H54 (cell line): ENCODE results near the gene PARD6A.

Source experiments
- DNase-seq: peaks from one replicate; pipeline ENCODE4 v3.0.0; 2011; ENCODE audit warnings: low spot score, mixed read lengths; ENCODE audit not compliant: insufficient read length
- FAIRE-seq: peaks from 3 replicates; lab custom pipeline; 2011; peaks lifted over from hg19 to GRCh38; lab: Jason Lieb, UNC
- POLR2A ChIP-seq: IDR thresholded peaks from 2 replicates; pipeline ENCODE4 v1.6.1; 2011; ENCODE audit warnings: low read depth, mild to moderate bottlenecking, low read length

The PARD6A gene

DNA sequence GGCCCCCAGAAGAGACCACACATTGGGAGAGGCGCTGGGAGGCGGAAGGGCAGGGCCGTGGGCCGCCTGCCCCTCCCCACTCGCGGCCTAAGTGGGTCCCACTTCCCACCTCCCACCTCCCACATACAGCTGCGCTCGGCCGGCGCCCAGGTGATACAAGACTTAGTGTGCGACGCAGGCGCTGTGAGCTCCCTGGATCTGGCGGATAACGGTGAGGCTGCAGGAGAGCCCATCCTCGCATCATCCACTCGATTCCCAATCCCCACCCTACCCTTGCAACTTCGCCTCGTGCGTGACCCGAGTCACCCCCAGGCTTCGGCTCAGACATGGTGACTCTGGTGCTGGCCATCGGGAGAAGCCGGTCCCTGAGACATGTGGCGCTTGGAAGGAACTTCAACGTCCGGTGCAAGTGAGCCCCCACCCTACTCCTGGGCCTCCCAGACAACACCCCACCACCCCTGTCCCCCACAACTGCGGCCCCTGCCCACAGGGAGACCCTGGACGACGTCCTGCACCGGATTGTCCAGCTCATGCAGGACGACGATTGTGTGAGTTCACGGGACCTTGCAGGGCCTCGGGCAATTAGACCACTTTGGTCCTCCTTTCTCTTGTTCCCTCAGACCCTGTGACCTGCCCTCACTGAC, 11.9 kb upstream of the PARD6A start:
- DNase-seq, result no peak
- TF ChIP-seq POLR2A, result no peak
- FAIRE-seq, result no peak

DNA sequence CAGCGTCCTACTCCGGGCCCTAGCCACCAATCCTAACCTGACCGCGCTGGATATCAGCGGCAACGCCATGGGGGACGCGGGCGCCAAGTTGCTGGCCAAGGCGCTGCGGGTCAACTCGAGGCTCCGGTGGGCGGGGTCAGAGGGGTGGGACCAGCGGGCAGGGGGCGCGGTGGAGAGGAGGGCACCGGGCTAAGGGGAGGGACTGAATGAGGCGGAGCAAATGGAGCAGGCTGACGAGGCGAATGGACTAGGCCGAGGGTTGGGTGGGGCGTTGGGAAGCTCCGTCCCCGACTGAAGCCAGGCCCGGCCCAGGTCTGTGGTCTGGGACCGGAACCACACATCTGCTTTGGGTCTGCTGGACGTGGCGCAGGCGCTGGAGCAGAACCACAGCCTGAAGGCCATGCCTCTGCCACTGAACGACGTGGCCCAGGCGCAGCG, 11.2 kb upstream of the PARD6A start:
- no peak for TF ChIP-seq POLR2A
- FAIRE-seq, result no peak
- DNase-seq, result no peak

DNA sequence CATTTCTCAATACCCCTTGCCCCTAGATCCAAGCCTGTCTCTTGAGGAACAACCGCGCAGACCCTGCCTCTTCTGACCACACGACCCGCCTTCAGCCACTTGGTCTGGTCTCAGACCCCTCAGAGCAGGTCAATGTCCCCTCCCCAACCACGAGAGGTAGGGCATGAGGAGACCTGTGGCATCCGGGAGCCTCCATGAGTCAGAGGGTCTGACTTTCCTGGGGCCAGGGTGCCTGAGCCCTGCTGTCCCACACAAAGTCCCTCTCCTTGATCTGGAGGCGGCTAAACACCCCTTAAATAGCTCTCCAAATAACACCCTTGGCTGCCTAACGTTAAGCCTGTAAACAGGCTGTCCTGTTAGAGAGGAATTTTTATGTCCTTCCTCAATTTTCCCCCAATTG, 10.7 kb upstream of the PARD6A start:
- no peak for TF ChIP-seq POLR2A
- DNase-seq (no peak), FAIRE-seq (no peak)

DNA sequence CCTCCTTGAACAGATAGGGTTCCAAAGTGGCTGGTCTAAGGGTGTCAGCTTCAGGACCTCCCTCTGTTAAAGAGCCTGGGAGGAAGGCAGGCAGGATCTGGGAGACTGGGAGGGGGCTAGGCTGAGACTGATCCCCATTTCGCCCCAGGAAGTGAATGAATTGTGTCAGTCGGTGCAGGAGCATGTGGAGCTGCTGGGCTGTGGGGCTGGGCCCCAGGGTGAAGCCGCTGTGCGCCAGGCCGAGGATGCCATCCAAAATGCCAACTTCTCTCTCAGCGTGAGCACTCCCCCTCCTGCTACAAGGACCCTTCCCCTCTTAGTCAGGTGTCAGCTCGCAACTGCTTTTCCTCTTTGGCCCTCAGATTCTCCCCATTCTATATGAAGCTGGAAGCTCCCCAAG, 9.7 kb upstream of the PARD6A start:
- DNase-seq (no peak), FAIRE-seq (no peak)
- TF ChIP-seq POLR2A, result no peak

DNA sequence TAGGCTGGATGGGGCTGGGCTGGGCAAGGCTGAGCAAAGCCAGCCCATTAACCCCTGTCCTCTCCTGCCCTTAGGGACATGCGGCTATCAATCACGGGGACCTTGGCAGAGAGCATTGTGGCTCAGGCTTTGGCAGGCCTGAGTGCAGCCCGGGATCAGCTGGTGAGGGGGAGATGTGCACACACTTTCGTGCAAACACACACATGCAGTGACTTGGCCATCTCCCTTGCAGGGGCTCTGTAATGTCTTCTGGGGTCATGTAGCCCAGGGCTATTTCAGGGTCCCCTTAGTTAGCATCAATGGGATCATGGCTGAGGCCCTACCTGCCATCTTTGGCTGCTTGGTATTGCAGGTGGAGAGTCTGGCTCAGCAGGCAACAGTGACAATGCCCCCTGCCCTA, 8.9 kb upstream of the PARD6A start:
- no peak for DNase-seq
- TF ChIP-seq POLR2A, result no peak
- FAIRE-seq, result no peak

DNA sequence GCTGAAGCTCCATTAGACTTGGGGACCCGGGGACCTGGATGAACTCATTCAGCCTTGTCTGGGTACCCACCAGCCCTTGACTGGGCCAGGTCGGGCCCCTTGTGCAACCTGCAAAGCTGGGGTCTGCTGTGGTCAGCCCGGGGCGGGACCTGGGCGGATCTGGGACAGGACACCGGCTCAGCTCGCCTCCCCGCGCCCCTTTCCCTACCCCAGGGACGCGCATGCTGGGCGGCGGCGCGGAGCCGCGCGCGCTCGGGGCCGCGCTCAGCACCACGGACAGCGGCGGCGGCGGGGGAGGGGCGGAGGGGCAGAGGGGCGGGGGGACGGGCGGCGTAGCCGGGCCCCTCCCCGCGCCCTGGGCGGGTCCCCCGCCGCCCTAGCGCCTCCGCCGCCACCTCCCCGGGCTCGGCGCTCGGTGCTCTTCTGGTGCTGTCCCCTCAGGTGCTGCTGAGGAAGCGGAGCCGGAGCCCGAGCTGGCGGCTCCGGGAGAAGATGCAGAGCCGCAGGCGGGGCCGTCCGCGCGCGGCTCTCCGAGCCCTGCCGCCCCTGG, 8.1 kb upstream of the PARD6A start:
- FAIRE-seq (no peak), DNase-seq (no peak)
- TF ChIP-seq POLR2A, result no peak

DNA sequence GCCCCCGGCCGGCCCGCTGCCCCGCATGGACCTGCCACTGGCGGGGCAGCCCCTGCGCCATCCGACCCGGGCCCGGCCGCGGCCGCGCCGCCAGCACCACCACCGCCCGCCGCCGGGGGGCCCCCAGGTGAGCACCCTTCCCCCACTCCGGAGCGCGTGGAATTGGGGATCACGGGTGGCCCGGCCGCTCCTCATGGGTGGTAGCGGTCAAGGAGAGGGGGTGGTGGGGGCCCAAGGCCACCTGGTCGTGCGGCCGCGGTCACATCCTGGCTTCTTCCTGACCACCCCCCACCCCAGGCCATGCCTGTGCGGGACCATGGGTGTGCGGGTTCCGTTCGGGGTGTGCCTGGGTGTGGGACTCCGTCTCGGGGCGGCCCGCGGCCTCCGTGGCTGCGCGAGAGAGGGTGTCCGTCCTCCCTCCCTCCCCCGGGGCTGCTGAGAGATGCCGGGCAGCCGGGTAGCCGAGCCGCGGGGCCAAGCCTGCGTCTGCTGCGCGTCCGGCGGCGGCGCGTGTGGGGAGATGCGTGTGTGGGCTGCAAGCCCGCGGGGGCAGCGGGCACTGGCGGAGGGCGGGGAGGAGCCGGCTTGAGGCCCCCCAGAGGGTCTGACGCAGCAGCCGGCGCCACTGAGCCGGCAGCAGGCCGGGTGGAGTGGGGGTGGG, 7.5 kb upstream of the PARD6A start:
- FAIRE-seq, result no peak
- DNase-seq, result no peak
- peak; percentile 27; the same call in 1 of the 2 replicates for TF ChIP-seq POLR2A

DNA sequence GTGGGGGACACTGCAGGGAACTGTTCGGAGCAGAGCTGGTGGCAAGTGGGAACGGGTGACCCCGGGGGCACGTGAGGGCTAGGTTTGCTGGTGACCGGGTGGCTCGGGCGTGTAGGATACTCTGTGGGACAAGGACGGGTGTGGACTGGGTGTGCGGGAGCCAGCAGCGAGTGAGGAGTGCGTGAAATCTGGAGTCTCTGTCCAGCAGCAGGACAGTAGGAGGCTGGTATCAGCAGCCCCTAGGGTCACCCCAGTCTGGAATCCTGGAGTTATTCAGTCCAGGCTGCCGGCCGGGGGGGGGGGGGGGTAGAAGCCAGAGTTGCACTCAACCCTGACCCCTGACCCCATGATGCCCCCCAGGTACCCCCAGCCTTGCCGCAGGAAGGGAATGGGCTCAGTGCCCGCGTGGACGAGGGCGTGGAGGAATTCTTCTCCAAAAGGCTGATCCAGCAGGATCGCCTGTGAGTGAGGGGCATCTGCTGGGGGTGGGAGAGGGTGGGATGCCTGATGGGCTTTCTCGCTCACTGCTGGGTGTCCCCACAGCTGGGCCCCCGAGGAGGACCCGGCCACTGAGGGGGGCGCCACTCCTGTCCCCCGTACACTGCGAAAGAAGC, 6.9 kb upstream of the PARD6A start:
- FAIRE-seq (no peak), DNase-seq (no peak)
- TF ChIP-seq POLR2A, result no peak

DNA sequence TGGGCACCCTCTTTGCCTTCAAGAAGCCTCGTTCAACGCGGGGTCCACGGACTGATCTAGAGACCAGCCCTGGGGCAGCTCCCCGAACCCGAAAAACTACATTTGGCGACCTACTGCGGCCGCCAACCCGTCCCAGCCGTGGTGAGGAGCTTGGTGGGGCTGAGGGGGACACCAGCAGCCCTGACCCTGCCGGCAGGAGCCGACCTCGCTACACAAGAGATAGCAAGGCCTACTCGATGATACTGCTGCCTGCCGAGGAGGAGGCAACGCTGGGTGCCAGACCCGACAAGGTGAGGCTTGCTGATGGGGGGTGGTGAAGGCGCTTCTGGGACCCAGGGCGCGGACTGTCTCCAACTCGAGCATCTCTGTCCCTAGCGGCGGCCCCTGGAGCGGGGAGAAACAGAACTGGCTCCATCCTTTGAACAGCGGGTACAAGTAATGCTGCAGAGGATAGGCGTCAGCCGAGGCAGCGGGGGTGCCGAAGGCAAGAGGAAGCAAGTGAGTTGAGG, 6.3 kb upstream of the PARD6A start:
- no peak for DNase-seq
- no peak for TF ChIP-seq POLR2A
- no peak for FAIRE-seq

DNA sequence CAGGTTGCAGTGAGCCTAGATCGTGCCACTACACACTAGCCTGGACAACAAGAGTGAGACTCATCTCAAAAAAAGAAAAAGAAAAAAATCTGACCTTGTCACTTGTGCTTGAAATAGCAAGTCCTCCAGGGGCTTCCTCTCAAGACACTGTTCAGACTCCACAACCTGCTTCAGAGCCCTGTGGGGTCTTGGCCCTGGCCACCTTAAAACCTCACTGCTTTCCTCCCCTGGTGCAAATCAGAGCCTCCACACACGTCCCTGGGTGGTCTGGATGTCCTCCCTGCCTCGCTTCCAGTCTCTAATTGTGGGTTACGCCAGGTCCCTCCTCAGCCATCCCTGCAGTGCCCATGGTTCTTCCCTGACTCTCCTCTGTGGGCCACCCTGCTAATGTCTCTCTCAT, 5.4 kb upstream of the PARD6A start:
- FAIRE-seq, result no peak
- no peak for DNase-seq
- no peak for TF ChIP-seq POLR2A

DNA sequence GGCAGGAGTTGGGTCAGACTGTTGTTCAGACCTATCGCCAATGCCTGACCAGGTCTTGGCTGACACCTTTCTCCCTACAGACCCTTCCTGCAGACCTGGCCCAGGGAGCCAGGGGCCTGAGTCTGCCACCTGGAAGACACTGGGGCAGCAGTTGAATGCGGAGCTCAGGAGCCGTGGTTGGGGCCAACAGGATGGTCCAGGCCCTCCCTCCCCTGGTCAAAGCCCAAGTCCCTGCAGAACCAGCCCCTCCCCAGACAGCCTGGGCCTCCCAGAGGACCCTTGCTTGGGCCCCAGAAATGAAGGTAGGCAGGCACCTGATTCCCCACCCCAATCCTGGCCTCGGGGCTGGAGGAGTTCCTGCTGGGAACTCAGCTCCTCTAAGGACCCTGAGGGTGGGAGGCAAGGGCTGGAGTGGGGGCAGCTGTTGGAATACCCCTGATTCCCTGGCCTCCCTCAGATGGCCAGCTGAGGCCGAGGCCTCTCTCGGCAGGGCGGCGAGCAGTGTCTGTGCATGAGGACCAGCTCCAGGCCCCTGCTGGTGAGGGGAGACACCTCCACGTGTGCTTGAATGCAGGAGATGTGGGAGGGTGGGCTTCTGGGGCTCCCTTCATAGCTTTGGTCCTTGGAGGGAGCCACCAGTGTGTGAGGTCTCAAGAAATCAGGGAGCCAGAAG, 4.3 kb upstream of the PARD6A start:
- DNase-seq (no peak), FAIRE-seq (no peak)
- no peak for TF ChIP-seq POLR2A

DNA sequence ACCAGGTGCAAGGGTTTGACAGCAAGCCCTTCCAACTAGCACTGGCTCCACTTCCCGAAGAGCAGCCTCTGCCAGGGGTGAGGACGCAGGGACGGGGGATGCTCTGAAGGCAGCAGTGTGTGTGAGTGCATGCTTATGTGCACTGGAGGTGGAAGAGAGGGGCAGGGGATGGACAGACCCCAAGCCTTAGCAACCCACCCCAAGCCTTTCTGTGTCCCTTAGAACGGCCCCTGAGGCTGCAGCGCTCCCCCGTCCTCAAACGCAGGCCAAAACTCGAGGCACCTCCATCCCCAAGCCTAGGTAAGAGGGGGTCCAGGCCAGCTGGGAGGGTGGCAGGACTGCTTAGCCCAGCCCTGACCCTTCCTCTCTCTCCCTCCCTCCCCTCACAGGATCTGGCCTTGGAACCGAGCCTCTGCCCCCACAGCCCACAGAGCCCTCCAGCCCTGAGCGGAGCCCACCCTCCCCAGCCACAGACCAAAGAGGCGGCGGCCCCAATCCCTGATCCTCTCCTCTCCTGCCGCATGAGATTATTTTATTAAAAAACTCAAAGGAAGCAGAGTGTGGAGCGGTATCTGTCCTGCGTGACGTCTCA, 3.6 kb upstream of the PARD6A start:
- no peak for FAIRE-seq
- DNase-seq, result no peak
- no peak for TF ChIP-seq POLR2A

DNA sequence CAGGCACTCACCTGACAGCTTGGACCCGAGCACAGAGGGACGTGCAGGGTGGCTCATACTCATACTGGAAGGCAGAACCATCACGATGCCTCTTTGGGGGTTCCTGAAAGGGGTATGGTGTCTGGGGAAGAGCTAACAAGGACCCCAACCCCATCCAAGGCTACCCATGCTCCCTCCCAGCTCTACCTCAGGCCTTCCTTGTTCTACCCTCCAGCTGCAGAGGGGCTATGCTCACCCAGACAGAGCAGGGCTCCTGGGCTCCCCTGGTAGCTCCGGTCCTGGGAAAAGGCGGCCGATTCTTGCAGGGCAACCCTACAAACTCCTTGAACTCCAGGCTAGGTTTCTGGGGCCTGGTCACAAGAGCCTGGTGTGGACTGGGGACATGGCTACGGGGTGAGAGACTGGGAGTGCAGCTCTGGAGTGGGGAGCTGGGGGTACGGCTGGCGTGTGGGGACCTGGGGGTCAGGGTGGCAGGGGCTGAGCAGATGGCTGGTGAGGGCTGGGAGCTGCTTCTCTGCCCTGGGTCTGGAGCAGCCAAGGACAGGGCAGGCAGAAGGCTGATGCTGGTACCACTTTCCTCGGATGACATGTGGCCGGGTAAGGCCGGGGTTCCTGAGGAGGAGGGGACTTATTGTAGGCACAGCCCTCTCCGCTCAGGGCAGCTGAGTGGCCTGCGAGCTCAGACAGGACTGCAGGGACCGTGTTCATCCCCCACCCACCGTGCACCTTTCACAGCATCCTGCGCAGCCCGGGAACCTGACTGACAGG, 2.8 kb upstream of the PARD6A start:
- TF ChIP-seq POLR2A, result no peak
- DNase-seq (no peak), FAIRE-seq (no peak)
